Stimulated activated CD4-positive, alpha-beta T cell treated with anti-CD3 and anti-CD28 coated beads, Interleukin-1b, Interleukin-23, amount 100 ng/mL, for 1 hour (primary cell): ENCODE results near the gene MOCS1.

Experiments
- DNase-seq, 2 donors: peaks; one replicate each; pipeline ENCODE4 v3.0.0-alpha.2; 2020; ENCODE audit warnings: low read depth in 2 of 2

The MOCS1 gene

DNA sequence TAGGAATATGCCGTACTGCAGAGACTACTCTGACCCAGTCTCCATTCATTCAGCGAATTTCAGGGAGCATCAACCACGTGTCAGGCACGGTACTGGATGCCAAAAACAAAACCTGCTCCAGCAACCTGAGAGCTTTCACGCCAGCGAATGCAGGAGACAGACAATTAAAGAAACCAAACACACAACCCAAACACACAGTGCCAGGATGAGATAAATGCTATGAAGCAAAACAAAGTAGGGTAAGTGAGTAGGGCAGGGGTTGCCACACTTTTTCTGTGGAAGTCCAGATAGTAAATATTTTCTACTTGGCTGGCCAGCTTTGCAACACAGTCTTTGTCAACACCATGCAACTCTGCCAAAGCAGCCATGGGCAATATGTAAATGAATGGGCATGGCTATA is 10.0 kb downstream of the MOCS1 start:
- DNase-seq: no peak

DNA sequence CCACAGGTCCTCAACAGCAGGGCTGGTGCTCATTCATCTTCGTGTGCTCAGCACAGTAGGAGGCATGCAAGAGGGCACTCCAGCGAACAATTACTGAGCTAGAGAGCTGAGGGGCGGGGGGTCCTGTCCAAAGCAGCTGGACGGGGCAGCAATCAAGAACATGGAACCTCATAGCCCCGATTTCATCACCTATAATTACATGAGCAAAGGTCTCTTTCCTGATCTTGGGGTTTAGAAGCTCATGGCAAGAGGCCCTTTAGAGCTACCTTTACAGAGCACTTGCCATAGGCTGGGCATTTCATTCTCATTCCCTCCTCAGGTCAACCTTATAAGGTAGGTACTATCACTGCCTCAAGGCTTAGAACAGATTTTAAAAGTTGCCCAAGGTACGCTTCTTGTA is 10.4 kb downstream of the MOCS1 start:
- DNase-seq: no peak

DNA sequence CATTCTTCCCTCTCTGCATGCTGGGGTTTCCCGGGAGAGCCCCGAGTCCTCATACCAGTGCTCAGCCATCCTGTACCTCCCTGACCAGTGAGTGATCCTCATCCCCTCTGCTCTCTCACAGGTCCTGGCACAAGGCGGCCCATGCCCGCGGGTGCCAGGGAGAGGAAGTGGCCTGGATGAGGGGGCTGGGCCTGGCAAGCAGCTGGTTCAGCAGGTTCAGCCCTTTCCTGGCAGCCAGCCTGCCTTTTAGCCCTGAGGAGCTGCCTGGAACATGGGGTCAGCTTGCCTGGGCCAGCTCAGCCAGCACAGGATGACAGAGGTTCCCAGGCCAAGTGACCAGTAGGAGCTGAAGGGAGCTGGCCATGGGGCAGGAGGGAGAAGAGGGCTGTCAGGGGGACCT is 10.9 kb downstream of the MOCS1 start:
- DNase-seq: no peak

DNA sequence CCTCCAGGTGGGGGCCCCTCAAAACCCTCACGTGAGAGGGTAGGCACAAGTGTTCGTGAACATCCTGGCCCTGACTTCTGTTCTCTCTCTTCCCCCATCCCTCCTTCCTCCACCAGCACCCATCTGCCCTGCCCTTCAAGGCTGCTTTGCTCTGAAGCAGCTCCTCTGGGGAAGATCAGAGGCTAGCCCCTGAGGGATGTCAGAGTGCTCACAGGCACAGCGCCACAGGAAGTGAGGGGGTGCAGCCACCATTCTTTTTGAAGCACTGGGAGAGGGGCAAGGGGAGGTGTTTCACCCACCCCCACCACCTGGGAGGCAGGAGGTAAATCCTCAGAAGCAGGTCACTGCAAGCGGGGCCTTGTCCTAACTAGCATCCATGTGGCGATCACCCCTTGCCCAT is 11.4 kb downstream of the MOCS1 start:
- no peak for DNase-seq

DNA sequence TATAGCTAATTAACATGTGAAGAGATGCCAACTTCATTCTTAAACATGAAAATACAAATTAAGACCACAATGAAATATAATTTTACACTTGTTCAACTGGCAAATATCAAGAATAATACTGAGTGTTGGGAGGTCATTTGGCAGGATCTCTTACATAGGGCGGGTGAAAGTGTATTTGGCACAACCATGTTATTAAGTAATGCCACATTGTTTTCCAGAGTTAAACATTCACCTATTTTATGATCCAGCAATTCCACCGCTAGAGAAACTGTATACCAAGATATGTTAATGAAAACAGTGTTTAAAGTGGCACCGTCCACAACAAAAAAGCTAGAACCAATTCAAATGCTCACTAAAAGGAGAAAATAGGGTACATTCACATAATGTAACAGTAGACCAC is 14.1 kb downstream of the MOCS1 start:
- no peak for DNase-seq

DNA sequence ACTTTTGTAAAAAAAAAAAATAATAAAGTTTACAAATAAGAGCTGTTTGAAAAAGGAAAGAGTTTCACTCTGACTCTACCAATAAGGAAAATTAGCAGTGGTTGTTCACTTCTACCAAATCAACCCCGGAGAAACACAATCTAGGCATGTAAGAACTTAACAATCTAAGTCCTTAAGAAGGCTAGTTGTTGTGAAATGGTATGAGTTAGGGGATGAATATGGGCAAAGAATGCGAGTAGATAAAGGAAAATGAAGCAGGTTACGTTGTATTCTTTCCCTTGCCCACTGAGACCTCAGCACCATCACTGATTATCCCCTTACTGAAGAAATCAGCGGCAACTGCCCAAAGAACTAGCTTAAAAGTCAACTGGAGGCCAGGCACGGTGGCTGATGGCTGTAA is 15.4 kb downstream of the MOCS1 start:
- no peak for DNase-seq

DNA sequence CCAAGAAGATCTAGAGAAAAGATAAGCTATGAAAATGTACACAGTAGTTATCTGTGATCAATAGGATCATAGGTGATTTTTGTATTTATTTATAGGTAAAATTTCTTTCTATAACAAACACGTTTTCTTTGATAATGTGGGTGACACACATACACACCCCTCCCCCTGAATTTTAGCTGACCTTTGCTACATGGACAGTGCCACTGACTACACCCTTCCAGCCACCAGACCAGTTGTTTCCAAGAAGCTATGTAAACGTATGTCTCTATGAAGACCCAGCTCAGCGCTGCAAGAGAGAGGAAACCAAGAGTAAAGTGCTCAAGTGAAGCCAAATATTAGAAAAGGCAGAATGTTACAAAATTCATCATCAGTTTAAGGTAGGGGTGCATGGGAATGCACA is 16.3 kb downstream of the MOCS1 start:
- DNase-seq: no peak

DNA sequence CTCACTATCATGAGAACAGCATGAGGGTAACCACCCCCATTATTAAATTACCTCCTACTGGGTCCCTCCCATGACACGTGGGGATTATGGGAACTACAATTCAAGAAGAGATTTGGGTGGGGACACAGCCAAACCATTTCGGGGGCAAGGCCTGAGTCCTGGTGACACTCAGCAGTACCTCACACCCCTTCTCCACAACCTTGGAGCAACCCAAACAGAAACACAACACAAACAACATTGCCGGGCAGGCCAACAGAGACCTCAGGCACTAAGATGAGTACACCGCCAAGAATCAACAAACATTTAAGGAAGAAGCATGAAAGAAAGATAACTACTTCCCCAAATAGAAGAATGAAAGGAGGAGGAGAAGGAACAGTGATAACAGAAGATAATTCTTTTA is 16.9 kb downstream of the MOCS1 start:
- DNase-seq: no peak

DNA sequence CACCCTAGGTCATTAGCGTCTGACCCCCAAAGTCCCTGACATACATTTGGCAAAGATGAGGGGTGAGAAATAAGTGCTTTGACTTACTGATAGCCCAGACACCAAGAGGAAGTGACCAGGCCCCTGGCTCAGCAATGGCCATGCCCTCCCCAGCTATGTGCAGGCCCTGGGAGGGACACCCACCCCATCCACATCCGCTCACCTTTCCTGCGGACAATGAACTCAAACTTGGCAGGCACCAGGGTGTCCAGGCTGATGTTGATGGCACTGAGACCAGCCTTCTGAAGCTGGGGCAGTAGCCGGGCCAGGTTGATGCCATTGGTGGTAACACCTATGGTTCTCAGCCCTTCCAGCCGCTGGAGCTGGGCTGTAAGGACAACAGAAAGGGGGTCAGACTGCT is 18.4 kb downstream of the MOCS1 start:
- no peak for DNase-seq

DNA sequence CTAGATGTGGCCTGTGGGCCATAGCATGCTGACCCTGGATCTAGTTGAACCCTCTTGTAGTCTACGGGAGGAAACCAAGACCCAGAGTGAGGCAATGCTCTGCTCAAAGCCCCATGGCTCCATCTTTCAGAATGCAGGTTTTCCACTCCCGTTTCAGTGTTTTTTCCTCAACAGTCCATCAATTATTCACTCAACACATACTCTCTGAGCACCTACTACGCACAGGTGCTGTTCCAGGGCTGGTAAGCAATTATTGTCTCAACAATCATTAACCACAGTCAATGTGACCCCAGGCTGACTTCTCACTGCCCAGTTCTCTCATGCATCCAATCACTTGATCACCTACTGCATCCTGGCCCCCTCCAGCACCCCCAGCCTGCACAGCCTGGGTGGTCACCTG is 20.0 kb downstream of the MOCS1 start:
- DNase-seq: no peak

DNA sequence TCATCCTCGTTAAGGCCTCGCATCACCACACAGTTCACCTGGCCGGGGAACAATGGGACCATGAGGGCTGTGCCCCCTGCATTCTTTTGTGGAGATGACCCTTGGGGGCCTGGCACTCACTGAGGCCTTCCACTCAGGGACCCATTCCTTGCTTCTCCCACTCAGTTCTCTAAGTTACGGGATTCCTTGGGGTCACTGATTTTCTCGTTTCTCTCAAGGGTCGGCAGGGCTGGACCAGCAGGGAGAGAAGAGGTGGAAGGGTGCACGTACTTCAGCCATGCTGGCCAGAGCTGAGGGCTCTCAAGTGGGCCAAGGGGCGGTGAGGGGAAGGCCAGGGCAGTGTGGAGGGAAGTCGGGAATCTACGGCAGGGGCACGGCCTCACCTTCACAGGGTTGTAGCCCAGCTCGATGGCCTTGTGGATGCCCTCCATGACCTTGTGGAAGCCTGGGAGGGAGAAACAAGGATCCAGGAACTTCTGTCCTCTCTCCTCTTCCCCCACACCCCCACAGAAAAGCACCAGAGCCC is 20.8 kb downstream of the MOCS1 start:
- DNase-seq: no peak

DNA sequence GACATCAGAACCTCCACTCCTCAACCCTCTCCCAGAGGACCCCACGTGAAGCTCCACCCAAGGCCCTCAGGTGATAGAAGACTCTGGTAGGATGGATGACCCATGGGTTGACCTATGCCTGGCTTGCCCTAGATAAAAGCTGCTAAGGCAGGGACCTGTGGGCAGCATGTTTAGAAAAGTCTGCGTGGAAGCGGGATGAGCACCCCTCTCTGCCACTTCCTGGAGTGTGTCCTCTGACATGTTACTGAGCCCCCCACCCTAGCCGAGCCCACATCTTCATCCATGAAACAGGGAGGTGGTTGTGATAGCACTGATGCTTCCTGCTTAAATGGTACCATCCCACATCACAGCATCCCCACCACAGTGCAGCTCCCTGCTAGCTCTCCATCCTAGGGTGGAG is 21.8 kb downstream of the MOCS1 start:
- DNase-seq: no peak

DNA sequence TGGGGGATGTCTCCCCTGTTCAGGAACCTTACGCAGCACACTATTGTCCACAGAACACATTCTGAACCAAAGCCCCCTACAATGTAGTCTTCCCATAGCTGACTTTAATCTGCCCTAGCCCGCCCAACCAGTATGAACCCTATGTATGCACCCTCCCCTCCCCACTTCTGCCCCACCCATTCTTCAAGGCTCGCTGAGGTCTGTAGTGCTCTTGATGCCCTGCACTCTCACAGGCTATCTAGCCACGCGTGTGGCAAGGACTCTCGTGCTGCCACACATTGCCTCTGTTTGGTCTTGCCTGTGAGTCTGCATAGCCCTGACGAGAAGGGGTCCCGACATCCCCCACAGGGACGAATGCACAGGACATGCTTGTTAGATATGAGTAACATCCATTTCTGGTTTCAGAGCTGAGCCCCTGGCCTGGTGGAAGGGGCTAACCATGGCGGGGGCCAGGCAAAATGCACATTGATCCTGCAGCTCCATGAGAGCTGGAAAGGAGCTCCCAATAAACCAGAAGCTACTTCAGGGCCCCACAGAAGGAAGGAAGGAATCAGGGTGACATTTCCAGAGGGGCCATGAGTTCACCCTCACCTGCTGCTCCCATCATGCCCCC is 22.6 kb downstream of the MOCS1 start:
- DNase-seq: no peak

DNA sequence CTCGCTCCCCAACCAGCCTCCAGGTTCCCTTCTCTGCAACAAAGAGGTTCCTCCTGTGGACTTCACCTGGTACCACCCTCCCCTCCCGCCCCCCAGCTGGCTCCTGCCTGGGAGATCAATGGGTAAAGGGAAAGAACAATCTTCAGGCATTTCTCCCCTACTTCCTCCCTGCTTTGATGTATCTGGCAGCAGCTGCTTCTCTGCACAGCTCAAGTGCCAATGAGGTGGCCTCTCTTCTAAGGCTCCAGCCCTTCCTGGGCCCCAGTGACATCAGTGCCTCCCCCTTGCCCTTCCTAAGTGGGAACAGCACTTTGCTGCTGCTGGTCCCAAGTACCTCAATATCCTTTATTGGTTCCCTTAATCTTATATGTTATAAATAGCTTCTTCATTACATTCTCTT is 23.5 kb downstream of the MOCS1 start:
- no peak for DNase-seq

DNA sequence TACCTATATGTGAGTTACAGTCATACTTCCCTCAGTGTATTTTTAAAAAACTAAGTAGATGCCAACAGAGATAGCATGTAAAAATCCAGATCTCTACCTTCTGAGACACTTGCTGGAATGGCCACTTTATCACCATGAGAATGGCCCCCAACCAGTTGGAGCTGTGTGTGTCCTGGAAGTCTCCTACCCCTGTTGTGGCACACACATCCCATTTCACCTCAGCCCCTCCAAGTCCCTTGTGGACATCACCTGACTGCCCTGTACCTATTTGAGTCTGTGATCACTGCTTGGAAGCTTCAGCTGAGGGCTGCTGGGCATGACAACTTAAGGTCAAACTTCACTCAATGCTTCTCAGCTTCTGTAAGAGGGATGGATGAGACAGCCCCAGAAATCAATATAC is 24.1 kb downstream of the MOCS1 start:
- no peak for DNase-seq

DNA sequence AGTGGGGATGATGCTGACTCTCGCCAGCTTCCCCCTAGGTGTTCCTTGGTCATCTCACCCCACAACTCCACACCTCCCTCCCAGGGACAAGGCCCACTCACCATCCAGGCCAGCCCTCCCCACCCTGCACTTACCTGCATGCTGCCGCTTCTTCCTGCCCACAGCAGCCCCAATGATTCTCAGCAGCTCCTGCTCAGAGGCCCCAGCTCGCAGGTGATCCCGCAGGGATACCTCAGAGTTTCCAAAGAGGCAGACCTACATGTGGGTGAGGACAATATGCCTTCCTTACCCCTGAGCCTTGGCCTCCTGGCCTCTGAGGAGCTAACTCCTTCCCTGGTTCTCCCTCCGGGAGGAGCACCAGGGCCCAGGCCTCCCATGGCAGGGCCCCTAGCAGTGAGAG is 24.6 kb downstream of the MOCS1 start:
- DNase-seq: no peak

DNA sequence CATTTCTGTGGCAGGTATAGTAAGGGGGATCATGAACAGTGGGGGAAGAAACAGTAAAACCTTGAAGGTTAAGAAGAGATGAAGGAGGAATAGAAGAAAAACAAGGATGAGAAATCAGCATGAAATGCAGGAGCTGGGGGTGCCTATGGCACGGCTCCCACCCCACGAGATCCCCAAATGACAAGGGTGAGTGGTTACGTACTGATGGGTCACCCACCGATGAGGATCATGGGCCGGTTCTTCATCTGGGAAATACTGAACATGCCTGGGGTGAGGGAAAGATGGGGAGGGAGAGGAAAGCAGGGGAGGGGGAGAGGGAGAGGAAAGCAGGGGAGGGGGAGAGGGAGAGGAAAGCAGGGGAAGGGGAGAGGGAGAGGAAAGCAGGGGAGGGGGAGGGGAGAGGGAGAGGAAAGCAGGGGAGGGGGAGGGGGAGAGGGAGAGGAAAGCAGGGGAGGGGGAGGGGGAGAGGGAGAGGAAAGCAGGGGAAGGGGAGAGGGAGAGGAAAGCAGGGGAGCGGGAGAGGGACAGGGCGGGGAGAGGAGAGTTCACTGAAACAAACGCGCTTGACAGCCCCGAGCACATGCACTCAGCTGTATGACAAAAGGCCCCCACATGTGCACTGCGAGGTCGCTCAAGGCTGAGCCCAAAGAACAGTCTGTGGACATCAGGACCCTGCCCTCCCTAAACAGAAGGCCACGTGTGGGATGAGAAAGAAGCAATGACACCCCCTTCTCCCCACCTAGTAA is 25.3 kb downstream of the MOCS1 start:
- no peak for DNase-seq

DNA sequence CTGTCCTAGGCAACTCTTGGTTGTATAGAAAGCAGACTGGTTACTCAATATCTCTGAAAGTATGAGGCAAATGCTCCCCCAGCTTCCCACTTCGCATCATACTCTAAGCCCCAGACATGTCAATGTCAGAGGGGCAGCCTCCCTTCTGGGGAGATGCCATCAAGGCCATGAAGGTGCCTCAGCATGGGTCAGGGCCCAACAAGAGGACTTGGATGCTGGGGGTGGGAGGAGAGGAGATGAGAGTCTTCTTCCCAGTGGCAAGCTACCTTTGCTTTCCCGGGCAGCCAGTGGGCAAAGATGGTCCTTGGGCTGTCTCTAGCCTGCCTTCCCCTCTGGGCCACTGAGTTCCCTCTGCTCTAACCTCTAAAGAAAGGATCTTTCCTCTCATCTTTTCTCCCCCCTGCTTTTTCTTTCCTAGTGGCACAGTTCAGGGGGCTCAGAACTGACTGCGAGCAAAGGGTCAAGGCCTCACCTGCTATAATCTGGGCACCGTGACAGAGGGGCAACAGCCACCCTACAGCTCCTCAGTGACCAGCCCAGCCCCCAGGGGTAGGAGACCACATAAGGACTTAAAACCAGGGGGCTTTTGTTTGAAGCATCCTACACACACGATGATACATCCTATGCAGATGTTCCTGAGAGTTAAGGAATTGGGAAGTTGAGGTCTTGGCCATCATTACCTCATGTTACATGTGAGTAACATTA is 26.2 kb downstream of the MOCS1 start:
- DNase-seq: no peak

DNA sequence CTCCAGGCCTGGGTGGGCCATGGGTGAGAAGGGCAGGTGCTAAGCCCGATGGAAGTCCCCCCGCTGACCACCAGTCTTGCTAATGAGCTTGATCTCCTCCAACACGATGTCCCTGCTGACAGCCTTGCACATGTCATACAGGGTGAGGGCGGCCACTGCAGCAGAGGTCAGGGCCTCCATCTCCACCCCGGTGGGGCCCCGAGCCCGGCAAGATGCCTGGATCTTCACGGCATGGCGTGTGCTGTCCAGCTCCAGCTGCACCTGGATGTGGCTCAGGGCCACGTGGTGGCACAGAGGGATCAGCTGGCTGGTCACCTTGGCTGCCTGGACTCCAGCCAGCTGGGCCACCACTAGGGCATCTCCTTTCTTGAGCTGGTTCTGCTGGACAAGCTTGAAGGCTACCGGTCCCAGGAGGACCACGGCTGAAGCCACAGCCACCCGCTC is 27.9 kb downstream of the MOCS1 start:
- no peak for DNase-seq

DNA sequence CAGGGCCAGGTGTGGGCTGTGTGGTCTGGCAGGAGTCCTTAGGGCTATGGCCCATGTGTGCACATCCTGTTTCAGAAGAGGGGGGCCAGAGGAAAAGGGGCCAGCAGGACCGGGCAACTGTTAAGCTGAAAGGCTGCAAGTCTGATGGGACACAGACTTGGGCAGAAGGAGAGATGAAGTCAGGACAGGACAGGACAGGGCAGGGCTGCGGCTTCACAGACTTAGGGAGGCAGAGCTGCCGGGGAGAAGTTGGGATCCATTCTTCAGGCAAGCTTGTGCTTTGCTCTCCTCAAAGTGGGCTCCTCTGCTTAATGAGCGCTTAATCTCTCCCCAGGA is 28.7 kb downstream of the MOCS1 start:
- DNase-seq: no peak

DNA sequence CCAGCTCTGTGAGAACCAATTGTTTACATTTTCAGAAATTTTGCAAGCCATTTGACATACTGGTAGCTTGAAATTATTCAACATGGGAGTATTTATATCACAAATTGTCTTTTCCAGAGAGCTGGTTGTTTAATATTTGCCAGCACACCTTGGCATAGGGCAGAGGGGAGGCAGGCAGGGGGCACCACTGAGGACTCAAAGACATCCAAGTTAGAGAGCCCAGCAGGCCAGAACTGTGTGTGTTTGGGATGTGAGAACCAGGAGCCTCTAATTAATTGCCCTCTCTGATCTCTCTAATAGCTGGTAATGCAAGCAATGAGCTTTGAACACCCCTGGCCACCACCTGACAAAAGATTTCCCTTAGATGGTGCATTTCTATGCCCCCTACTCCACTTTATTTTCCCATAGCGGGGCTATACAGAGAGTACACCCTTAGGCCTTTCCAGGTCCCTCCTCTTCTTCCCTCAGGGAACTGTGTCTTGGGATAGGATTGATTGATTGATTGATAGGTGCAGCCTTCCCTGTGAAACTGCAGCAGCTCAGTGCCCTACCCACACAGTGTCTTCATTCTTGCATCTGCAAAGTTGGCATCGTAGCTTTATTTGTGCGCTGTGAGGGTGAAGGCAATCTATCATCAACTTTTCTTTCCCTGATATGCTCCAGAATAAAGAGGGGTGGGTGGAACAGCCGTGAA is 29.2 kb downstream of the MOCS1 start:
- DNase-seq: no peak

DNA sequence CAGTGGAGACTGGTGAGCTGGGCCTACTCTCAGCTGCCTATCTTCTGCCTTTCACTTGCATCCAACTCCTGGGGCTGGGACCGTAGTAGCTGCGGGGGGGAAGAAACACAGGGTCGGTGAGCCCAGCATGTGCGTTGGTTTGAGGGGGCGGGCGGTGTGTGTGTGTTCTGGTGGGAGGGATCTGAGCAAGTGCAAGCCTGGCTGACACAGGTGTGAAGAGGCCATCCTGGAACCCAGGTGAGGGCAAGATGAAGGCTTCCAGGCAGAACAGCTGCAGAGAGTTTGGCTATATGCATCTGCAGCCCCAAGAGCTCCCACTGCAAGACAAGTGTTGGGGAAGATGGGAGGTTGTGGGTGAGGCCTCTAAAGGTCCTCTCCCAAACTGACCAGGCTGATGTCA is 30.6 kb downstream of the MOCS1 start:
- no peak for DNase-seq
